ENCODE measurements around the gene RAC2.

The RAC2 gene

GRCh38 chr22:37177221-37177620, 66.8 kb downstream of the RAC2 start:
- no peak for DNase-seq (ENCODE audit: low read depth in 2 of 2)

GRCh38 chr22:37176464-37177061, 67.5 kb downstream of the RAC2 start:
- DNase-seq (ENCODE audit: low read depth in 2 of 2) = no peak

- DNase-seq (ENCODE audit: low read depth in 2 of 2) = no peak
These were observed 68.4 kb downstream of the RAC2 start for GRCh38 chr22:37175414-37176281.

All from stimulated activated CD8-positive, alpha-beta memory T cell treated with anti-CD3 and anti-CD28 coated beads, Interleukin-7, amount 100 ng/mL, for 1 hour (primary cell).